SU-DHL-6 (cell line): ENCODE results near the gene VANGL1.

ENCODE experiments used
- H2AFZ ChIP-seq: fragments of 200-600 bp; sonication (generic); 2 replicates; pipeline ENCODE4 v1.6.1; 2014; ENCODE audit warnings: low read depth, mild to moderate bottlenecking, moderate library complexity, mixed read lengths, antibody characterized with exemption, low read length; ENCODE audit not compliant: severe bottlenecking
- H3F3A ChIP-seq: fragments of 200-600 bp; shearing (Covaris generic); 2 replicates; pipeline ENCODE4 v1.6.0; 2016; ENCODE audit warnings: antibody characterized with exemption, mild to moderate bottlenecking; ENCODE audit not compliant: insufficient read depth
- H3K27ac ChIP-seq: fragments of 200-600 bp; sonication (generic); 2 replicates; pipeline ENCODE4 v1.5.1; 2016; ENCODE audit warnings: low read depth, mild to moderate bottlenecking, low read length, moderate library complexity, mixed read lengths
- H3K27me3 ChIP-seq: fragments of 200-600 bp; sonication (generic), shearing (Covaris generic); 2 replicates; pipeline ENCODE4 v1.6.0; 2014; ENCODE audit warnings: mild to moderate bottlenecking, low read length
- H3K36me3 ChIP-seq: fragments of 200-600 bp; sonication (generic); 2 replicates; pipeline ENCODE4 v1.6.1; 2014; ENCODE audit warnings: mild to moderate bottlenecking, low read length, mixed read lengths
- H3K4me2 ChIP-seq: fragments of 300-600, 200-600 bp; shearing (Covaris generic), sonication (generic); 2 replicates; pipeline ENCODE4 v1.6.0; 2014; ENCODE audit warnings: low read length, low read depth, mild to moderate bottlenecking; ENCODE audit not compliant: poor library complexity, severe bottlenecking
- H3K4me3 ChIP-seq: fragments of 200-600 bp; sonication (generic); 2 replicates; pipeline ENCODE4 v1.5.1; 2014; ENCODE audit warnings: antibody characterized with exemption, low read length, mild to moderate bottlenecking, mixed read lengths; ENCODE audit not compliant: insufficient read depth, poor library complexity, severe bottlenecking
- H3K79me2 ChIP-seq: fragments of 200-600 bp; sonication (generic); 2 replicates; pipeline ENCODE4 v1.6.1; 2014; ENCODE audit warnings: mild to moderate bottlenecking, low read length, moderate library complexity; ENCODE audit not compliant: insufficient read depth
- H3K9ac ChIP-seq: fragments of 200-600 bp; sonication (generic); 2 replicates; pipeline ENCODE4 v1.7.0; 2014; ENCODE audit warnings: mild to moderate bottlenecking, low read length
- H3K9me2 ChIP-seq: fragments of 200-600 bp; sonication (generic); replicated peaks from 2 replicates; pipeline ENCODE4 v1.6.1; 2014; ENCODE audit warnings: low read length; ENCODE audit not compliant: insufficient read depth
- H3K9me3 ChIP-seq: fragments of 200-600 bp; sonication (generic); 2 replicates; pipeline ENCODE4 v1.6.1; 2014; ENCODE audit warnings: low read length, mixed read lengths; ENCODE audit not compliant: insufficient read depth
- H4K20me1 ChIP-seq: fragments of 200-600 bp; sonication (generic); 2 replicates; pipeline ENCODE4 v1.6.1; 2014; ENCODE audit warnings: low read depth, mild to moderate bottlenecking, antibody characterized with exemption, low read length, moderate library complexity, mixed read lengths
- EZH2phosphoT487 ChIP-seq: fragments of 200-600 bp; sonication (generic), shearing (Covaris generic); conservative IDR thresholded peaks from 2 replicates; pipeline ENCODE4 v1.6.1; 2018; ENCODE audit warnings: mild to moderate bottlenecking, antibody characterized with exemption, low read length, moderate library complexity, mixed read lengths
- TF ChIP-seq, protein P1 (sequence below): fragments of 200-600 bp; sonication (generic); IDR thresholded peaks from one replicate; pipeline ENCODE4 v1.5.1; 2017; ENCODE audit warnings: antibody characterized with exemption, mild to moderate bottlenecking, low read length, moderate library complexity; ENCODE audit not compliant: insufficient read depth, poor library complexity, severe bottlenecking

VANGL1 gene

DNA sequence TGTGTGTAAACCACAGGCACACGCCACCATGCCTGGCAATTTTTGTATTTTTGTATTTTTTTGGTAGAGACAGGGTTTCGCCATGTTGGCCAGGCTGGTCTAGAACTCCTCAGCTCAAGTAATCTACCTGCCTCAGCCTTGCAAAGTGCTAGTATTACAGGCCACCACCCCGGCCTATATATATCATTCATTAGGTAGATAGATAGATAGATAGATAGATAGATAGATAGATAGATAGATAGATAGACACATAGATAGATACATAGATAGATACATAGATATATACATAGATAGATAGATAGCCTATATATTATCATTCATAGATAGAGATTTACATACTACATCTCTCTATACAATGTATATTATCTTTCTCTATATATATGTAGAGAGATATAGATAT lies 46.0 kb downstream of the VANGL1 start:
- Histone ChIP-seq H3K79me2 (no peaks in the 10 kb centered on the region), H3K4me3 (no peak overlapping the region), H4K20me1 (no peaks in the 10 kb centered on the region), H2AFZ (no peak overlapping the region), H3K9me2 (no peaks in the 10 kb centered on the region), H3K9ac (no peak overlapping the region), H3K4me2 (no peak overlapping the region), H3K27me3 (no peaks in the 10 kb centered on the region), H3K27ac (no peak overlapping the region), H3K36me3 (no peaks in the 10 kb centered on the region), H3F3A (no peaks in the 10 kb centered on the region), H3K9me3 (no peaks in the 10 kb centered on the region)
- TF ChIP-seq EZH2phosphoT487 = no peak
- TF ChIP-seq, protein P1, sequence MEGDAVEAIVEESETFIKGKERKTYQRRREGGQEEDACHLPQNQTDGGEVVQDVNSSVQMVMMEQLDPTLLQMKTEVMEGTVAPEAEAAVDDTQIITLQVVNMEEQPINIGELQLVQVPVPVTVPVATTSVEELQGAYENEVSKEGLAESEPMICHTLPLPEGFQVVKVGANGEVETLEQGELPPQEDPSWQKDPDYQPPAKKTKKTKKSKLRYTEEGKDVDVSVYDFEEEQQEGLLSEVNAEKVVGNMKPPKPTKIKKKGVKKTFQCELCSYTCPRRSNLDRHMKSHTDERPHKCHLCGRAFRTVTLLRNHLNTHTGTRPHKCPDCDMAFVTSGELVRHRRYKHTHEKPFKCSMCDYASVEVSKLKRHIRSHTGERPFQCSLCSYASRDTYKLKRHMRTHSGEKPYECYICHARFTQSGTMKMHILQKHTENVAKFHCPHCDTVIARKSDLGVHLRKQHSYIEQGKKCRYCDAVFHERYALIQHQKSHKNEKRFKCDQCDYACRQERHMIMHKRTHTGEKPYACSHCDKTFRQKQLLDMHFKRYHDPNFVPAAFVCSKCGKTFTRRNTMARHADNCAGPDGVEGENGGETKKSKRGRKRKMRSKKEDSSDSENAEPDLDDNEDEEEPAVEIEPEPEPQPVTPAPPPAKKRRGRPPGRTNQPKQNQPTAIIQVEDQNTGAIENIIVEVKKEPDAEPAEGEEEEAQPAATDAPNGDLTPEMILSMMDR = no peak

DNA sequence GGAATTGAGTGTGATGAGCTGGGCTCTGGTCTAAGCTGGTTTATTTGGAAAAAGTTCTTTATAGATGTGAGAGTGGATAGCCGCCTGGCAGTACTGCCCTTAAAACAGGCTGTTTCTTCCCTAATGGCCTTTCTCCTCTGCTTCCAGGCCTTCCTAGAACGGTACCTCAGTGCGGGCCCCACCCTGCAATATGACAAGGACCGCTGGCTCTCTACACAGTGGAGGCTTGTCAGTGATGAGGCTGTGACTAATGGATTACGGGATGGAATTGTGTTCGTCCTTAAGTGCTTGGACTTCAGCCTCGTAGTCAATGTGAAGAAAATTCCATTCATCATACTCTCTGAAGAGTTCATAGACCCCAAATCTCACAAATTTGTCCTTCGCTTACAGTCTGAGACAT lies 49.2 kb downstream of the VANGL1 start:
- H3K36me3 ChIP-seq = no peaks in the 10 kb centered on the region
- no peak overlapping the region for H3K4me3 ChIP-seq
- no peak overlapping the region for H3K9ac ChIP-seq
- H3K9me3 ChIP-seq = no peaks in the 10 kb centered on the region
- H3K27ac ChIP-seq = no peak overlapping the region
- H2AFZ ChIP-seq = no peak overlapping the region
- H3K79me2 ChIP-seq = no peaks in the 10 kb centered on the region
- no peaks in the 10 kb centered on the region for H4K20me1 ChIP-seq
- no peaks in the 10 kb centered on the region for H3K27me3 ChIP-seq
- H3K4me2 ChIP-seq = no peak overlapping the region
- H3F3A ChIP-seq = no peaks in the 10 kb centered on the region
- TF ChIP-seq, protein P1 = no peak
- no peak for TF ChIP-seq EZH2phosphoT487
- no peaks in the 10 kb centered on the region for H3K9me2 ChIP-seq

DNA sequence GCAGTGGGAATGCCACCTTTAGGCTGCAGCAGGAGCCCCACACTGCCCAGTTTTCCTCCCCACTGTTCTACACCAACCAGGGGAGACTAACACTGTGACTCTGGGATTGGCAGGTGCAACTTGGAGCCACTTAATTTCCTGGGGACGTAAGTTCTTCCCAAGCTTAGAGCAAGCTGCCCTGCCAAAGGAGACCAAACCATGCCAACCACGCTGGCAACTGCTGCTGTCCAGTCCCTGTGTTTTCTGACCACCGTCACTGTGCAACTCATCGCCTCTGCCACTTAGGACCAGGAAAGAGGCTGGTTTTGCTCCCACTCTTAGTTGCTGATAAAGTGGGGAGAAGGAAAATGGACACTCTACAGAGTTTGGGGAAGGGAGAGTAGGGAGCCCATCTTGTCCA lies 50.5 kb downstream of the VANGL1 start:
- H2AFZ ChIP-seq = no peak overlapping the region
- no peaks in the 10 kb centered on the region for H3K27me3 ChIP-seq
- no peaks in the 10 kb centered on the region for H3K9me3 ChIP-seq
- no peak overlapping the region for H3K9ac ChIP-seq
- no peaks in the 10 kb centered on the region for H3K79me2 ChIP-seq
- no peak overlapping the region for H3K4me3 ChIP-seq
- H3F3A ChIP-seq = no peaks in the 10 kb centered on the region
- H3K36me3 ChIP-seq = no peaks in the 10 kb centered on the region
- H3K27ac ChIP-seq = no peak overlapping the region
- H3K9me2 ChIP-seq = no peaks in the 10 kb centered on the region
- H3K4me2 ChIP-seq = no peak overlapping the region
- TF ChIP-seq, protein P1 = no peak
- TF ChIP-seq EZH2phosphoT487 = no peak
- no peaks in the 10 kb centered on the region for H4K20me1 ChIP-seq
